ENCODE measurements around the gene RNF207.

DNA sequence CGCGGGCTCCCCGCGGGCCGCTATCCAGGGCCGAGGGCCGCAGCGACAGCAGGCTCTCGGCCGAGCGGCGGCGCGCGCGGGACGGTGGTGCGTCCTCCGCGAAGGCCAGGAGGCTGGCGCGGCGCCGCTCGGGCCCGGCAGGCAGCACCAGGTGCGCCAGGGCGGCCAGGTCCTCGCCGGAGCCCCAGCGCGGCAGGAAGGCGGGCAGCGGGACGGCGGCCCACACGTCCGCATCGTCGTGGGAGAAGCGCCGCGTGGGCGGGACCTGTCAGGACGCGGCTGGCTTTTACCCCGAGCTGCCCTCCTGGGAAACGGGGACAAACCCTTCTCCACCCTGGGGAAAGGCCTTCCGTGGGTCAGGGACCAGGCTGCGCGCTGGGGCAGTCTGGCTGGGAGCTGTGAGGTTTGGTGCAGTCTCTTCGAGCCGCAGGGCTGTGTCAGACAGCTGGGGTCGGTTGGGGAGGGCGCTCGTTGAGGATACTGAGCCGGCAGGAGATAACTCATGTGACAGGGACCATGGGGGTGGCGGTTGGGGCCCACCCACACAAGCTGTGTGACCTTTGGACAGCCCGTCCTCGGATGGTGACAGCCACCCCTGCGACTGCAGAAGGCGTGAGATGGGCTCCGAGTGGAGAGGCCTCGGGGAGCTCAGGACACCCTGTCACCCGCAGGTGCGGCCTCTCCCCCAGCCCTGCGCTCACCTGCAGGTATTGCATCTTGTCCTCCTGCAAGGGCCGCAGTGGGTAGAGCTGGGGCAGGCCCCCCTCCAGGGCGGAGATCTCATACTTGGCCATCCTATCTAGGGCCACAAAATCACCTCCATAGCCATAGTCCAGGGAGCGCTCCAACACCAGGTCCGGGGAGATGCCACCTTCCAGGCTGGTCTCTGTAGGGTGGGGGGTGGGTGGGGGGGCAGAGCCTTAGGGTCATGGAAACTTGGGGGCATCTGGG is 44.1 kb downstream of the RNF207 start:
- TF ChIP-seq POLR2A (IDR thresholded peaks at IDR 0.05): no peak
- TF ChIP-seq, protein P1, sequence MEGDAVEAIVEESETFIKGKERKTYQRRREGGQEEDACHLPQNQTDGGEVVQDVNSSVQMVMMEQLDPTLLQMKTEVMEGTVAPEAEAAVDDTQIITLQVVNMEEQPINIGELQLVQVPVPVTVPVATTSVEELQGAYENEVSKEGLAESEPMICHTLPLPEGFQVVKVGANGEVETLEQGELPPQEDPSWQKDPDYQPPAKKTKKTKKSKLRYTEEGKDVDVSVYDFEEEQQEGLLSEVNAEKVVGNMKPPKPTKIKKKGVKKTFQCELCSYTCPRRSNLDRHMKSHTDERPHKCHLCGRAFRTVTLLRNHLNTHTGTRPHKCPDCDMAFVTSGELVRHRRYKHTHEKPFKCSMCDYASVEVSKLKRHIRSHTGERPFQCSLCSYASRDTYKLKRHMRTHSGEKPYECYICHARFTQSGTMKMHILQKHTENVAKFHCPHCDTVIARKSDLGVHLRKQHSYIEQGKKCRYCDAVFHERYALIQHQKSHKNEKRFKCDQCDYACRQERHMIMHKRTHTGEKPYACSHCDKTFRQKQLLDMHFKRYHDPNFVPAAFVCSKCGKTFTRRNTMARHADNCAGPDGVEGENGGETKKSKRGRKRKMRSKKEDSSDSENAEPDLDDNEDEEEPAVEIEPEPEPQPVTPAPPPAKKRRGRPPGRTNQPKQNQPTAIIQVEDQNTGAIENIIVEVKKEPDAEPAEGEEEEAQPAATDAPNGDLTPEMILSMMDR (IDR thresholded peaks at IDR 0.05): no peak
- no peak for TF ChIP-seq POLR2AphosphoS5 (IDR thresholded peaks at IDR 0.05)
